Retinal pigment epithelial cell (primary cell): ENCODE data around the gene FOXP1.
A peak's percentile ranks its signal among the peaks of the same experiment; 100 is the strongest.

ENCODE experiments used
- DNase-seq: peaks from one replicate; pipeline ENCODE4 v3.0.0-alpha.2; 2010; ENCODE audit warnings: low read depth
- H3K4me3 ChIP-seq: 2 replicates; pipeline ENCODE4 v1.5.1; 2011; ENCODE audit warnings: mild to moderate bottlenecking, low read length, control low read depth, moderate library complexity
- TF ChIP-seq, protein P1 (sequence below): conservative IDR thresholded peaks from 2 replicates; pipeline ENCODE4 v1.5.1; 2011; ENCODE audit warnings: low read depth, low read length, control low read depth, inconsistent platforms

The FOXP1 gene

GRCh38 chr3:71008350-71008935 lies 575.1 kb downstream of the FOXP1 start:
- DNase-seq: no peak
- no peak overlapping the region for H3K4me3 ChIP-seq
- TF ChIP-seq, protein P1, sequence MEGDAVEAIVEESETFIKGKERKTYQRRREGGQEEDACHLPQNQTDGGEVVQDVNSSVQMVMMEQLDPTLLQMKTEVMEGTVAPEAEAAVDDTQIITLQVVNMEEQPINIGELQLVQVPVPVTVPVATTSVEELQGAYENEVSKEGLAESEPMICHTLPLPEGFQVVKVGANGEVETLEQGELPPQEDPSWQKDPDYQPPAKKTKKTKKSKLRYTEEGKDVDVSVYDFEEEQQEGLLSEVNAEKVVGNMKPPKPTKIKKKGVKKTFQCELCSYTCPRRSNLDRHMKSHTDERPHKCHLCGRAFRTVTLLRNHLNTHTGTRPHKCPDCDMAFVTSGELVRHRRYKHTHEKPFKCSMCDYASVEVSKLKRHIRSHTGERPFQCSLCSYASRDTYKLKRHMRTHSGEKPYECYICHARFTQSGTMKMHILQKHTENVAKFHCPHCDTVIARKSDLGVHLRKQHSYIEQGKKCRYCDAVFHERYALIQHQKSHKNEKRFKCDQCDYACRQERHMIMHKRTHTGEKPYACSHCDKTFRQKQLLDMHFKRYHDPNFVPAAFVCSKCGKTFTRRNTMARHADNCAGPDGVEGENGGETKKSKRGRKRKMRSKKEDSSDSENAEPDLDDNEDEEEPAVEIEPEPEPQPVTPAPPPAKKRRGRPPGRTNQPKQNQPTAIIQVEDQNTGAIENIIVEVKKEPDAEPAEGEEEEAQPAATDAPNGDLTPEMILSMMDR: no peak

GRCh38 chr3:71006810-71007785 lies 576.4 kb downstream of the FOXP1 start:
- TF ChIP-seq, protein P1: peak; percentile 35
- no peak for DNase-seq
- no peak overlapping the region for H3K4me3 ChIP-seq

DNA sequence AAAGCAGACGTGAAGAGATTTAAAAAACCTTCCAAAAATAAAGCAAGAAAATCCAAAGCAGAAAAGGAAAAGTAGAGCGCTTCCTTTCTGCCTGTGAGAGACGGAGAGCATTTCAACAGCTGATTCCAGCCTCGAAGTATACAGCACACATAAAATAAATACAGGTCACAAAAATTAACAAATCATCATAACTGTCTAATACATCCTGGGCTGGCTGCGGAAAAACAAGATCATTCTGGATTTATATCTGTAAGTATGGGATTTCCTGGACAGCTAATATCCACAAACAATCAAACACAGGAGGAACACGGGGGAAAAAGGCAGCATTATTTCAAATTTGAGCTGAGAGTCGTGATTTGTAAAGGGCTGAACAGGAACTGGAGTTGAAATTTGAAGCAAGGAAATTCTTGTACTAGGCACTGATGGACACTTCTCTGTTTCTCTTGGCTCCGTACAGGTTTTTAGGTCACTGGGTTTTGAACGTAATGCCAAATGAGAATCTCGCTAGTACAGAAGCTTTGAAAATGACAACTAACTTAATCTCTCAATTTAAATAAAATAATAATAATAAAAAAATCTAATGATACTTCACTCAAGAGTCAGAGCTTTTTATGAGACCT lies 577.7 kb downstream of the FOXP1 start:
- DNase-seq: no peak
- H3K4me3 ChIP-seq: no peak overlapping the region
- TF ChIP-seq, protein P1: no peak

DNA sequence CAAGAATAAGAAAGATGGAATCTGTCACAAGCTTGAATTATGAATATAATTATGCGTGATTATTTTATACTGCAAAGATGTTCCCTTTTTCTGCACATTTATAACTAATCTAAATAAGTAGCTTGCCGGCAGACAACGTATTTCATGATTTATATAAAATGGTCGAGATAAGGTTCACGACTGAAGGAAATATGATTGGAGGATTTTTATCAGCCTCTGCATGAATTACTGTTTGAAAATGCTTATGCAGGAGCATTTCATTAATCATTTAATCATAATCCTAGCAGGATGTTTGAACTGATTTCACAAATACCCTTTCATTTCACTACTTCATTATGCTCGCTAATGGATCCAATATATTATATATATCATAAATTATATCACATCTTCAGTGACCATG lies 580.0 kb downstream of the FOXP1 start:
- no peak for DNase-seq
- H3K4me3 ChIP-seq: no peak overlapping the region
- TF ChIP-seq, protein P1: no peak

GRCh38 chr3:71002298-71002697 lies 581.2 kb downstream of the FOXP1 start:
- no peak for DNase-seq
- H3K4me3 ChIP-seq: no peak overlapping the region
- TF ChIP-seq, protein P1: no peak

GRCh38 chr3:71001303-71001830 lies 582.2 kb downstream of the FOXP1 start:
- no peak for DNase-seq
- no peak overlapping the region for H3K4me3 ChIP-seq
- TF ChIP-seq, protein P1: no peak
